Body of pancreas (tissue), 4 donors: ENCODE results near the gene SOX11.

Experiments used
- POLR2A ChIP-seq, 3 donors: fragments of 450-650 bp; IDR thresholded peaks; one replicate each; pipeline ENCODE4 v1.6.1; 2016; ENCODE audit warnings: antibody characterized with exemption in 3 of 3, mild to moderate bottlenecking in 2 of 3
- TF ChIP-seq, protein P1 (sequence below), 7 experiments: fragments of 450-650 bp in 4 of 7; fragments of 200-600 bp in 3 of 7; sonication (generic) in 3 of 7; IDR thresholded peaks; one replicate each; pipeline ENCODE4 v1.5.1; 2016 to 2019; ENCODE audit warnings: antibody characterized with exemption in 7 of 7

GRCh38 chr2:5664278-5664681, 27.9 kb upstream of the SOX11 start:
- no peak for TF ChIP-seq POLR2A (IDR thresholded peaks at IDR 0.05)
- TF ChIP-seq, protein P1, sequence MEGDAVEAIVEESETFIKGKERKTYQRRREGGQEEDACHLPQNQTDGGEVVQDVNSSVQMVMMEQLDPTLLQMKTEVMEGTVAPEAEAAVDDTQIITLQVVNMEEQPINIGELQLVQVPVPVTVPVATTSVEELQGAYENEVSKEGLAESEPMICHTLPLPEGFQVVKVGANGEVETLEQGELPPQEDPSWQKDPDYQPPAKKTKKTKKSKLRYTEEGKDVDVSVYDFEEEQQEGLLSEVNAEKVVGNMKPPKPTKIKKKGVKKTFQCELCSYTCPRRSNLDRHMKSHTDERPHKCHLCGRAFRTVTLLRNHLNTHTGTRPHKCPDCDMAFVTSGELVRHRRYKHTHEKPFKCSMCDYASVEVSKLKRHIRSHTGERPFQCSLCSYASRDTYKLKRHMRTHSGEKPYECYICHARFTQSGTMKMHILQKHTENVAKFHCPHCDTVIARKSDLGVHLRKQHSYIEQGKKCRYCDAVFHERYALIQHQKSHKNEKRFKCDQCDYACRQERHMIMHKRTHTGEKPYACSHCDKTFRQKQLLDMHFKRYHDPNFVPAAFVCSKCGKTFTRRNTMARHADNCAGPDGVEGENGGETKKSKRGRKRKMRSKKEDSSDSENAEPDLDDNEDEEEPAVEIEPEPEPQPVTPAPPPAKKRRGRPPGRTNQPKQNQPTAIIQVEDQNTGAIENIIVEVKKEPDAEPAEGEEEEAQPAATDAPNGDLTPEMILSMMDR (IDR thresholded peaks at IDR 0.05): no peak
